PC-9 (cell line): ENCODE measurements around the gene BRPF1.

Source experiments
- EZH2 ChIP-seq: fragments of 200-600 bp; sonication (generic); IDR thresholded peaks from 2 replicates; pipeline ENCODE4 v1.8.0; 2017; ENCODE audit warnings: antibody characterized with exemption, low read depth
- TF ChIP-seq, protein P1 (sequence below): fragments of 200-600 bp; sonication (generic); conservative IDR thresholded peaks from 2 replicates; pipeline ENCODE4 v1.6.1; 2017; ENCODE audit warnings: mixed run types, antibody characterized with exemption, mild to moderate bottlenecking, moderate library complexity

DNA sequence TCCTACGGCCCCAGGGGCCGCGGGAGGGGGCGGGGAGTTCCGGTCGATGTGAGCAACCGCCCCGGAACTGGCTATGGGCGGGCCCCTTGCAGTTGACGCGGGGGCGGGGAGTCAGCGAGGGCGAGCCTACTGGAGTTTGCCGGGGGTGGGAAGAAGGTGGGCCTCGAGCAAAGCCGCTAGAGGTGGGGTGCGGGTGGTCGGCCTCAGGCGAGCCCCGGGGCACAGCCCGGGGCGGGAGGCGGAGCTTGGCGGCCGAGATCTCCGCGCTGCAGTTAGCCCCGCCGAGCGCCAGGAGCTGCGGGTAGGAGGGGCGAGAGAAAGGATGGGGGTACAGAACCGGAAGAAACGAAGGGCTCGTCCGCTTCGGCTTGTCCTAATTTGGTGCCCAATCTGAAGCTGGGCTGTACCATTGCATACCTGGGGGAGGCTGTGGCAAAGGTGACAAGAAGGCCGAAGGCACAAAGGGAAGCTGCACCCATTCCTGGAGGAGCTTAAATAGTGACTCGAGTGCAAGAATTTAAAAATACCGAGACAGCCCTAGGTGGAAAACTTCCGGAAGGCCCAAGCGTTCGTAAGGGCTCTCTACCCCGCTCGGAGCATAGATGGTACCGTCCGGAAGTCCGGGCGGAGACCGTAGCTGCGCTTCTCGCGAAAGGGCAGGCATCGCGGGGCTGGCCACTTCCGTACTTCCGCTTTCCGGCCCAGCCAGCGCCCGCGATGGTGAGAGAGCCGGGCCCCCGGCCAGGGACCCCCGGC, 61.0 kb downstream of the BRPF1 start, which contains the start of the genes ARPC4 and TADA3:
- TF ChIP-seq, protein P1, sequence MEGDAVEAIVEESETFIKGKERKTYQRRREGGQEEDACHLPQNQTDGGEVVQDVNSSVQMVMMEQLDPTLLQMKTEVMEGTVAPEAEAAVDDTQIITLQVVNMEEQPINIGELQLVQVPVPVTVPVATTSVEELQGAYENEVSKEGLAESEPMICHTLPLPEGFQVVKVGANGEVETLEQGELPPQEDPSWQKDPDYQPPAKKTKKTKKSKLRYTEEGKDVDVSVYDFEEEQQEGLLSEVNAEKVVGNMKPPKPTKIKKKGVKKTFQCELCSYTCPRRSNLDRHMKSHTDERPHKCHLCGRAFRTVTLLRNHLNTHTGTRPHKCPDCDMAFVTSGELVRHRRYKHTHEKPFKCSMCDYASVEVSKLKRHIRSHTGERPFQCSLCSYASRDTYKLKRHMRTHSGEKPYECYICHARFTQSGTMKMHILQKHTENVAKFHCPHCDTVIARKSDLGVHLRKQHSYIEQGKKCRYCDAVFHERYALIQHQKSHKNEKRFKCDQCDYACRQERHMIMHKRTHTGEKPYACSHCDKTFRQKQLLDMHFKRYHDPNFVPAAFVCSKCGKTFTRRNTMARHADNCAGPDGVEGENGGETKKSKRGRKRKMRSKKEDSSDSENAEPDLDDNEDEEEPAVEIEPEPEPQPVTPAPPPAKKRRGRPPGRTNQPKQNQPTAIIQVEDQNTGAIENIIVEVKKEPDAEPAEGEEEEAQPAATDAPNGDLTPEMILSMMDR: no peak
- no peak for TF ChIP-seq EZH2
